Tibial nerve (tissue), 4 donors: ENCODE results near the gene CARTPT.

Experiments
- CTCF ChIP-seq, 5 experiments: fragments of 200-600 bp in 3 of 5; fragments of 450-650 bp in 2 of 5; sonication (generic) in 3 of 5; IDR thresholded peaks; one replicate each; pipeline ENCODE4 v1.5.1; 2016 to 2019; ENCODE audit warnings: antibody characterized with exemption in 5 of 5, mild to moderate bottlenecking in 3 of 5, moderate library complexity in 2 of 5
- EP300 ChIP-seq, 2 donors: sonication (generic); formaldehyde crosslinking; IDR thresholded peaks; one replicate each; pipeline ENCODE4 v1.6.1; 2017; ENCODE audit warnings: antibody characterized with exemption in 2 of 2, mild to moderate bottlenecking in 1 of 2
- POLR2A ChIP-seq, 2 donors: fragments of 450-650 bp; IDR thresholded peaks; one replicate each; pipeline ENCODE4 v1.6.1; 2017; ENCODE audit warnings: antibody characterized with exemption in 2 of 2, mild to moderate bottlenecking in 2 of 2, moderate library complexity in 2 of 2

DNA sequence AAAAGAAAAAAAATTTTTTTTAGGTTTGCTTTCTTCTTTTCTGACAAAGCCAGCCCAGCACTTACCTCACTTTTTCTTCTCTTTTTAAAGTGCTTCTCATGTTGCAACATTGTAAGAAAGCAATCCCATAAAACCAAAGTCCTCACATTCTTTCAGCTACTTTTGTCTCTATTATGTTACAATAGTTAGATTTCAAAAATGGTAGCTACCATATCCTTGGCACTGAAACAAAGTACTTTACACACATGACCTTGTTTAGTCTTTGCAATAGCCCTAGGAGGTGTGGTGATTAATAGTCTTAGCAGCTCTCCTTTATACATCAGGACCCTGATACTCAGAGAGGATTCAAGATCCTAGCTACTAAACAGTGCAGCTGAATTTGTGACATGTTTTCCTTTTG is 23.5 kb upstream of the CARTPT start:
- TF ChIP-seq CTCF (IDR thresholded peaks at IDR 0.05) (no peak), EP300 (IDR thresholded peaks at IDR 0.05) (no peak), POLR2A (IDR thresholded peaks at IDR 0.05) (no peak)
